K562 (cell line): ENCODE measurements around the gene STK24. TPM values are rescaled to one million over a fixed set of nuclear protein-coding genes. Genes with fewer than 3 reads are reported as not detected.

ENCODE experiments used
- ATAC-seq: fragments of 200-7000 bp; cut with Tn5 transposase; 3 replicates; pipeline ENCODE4 v1.9.1; 2020; ENCODE audit warnings: moderate library complexity
- BruUV-seq: library from RNA; stranded (reverse); fragments of 400-500 nt; replicated peaks from 2 replicates; lab custom pipeline; 2021; lab: Mats Ljungman, UMichigan
- CTCF ChIA-PET: fragments of 300-600 bp; formaldehyde crosslinking; extraction: SDS; loops from one replicate; lab custom pipeline; 2021; ENCODE audit warnings: low intra/inter-chr PET ratio; lab: Yijun Ruan, JAX
- POLR2A ChIA-PET: fragments of 300-600, 350-650 bp; sonication (Branson Sonifier 250); formaldehyde crosslinking; extraction: SDS; loops from one replicate; lab custom pipeline; 2021; ENCODE audit warnings: antibody characterized with exemption, inconsistent platforms; lab: Yijun Ruan, JAX
- DNase-seq, 4 experiments: peaks; one replicate each; pipeline versions ENCODE4 v3.0.0 to v3.0.0-alpha.2; 2011 to 2018; ENCODE audit warnings: low spot score in 3 of 4, mixed read lengths in 3 of 4; ENCODE audit errors: extremely low read depth in 1 of 4
- FAIRE-seq: peaks from 2 replicates; lab custom pipeline; 2011; peaks lifted over from hg19 to GRCh38; lab: Jason Lieb, UNC
- H2AFZ ChIP-seq: 2 replicates; pipeline ENCODE4 v1.6.0; 2011; ENCODE audit warnings: low read depth, low read length, control low read depth, inconsistent platforms
- H3K27ac ChIP-seq: fragments of 200-600 bp; 3 replicates; pipeline ENCODE4 v1.8.0; 2011; ENCODE audit warnings: low read depth, mild to moderate bottlenecking, control low read depth, inconsistent platforms, low read length, moderate library complexity, mixed read lengths; ENCODE audit errors: extremely low read depth
- H3K27me3 ChIP-seq, 2 experiments: fragments of 300-600 bp in 1 of 2; 2 replicates in 1 of 2; 3 replicates in 1 of 2; pipeline versions ENCODE4 v1.6.0 to v1.8.0; 2011; ENCODE audit warnings: inconsistent platforms in 2 of 2, low read length in 2 of 2, mild to moderate bottlenecking in 1 of 2, mixed read lengths in 1 of 2, moderate library complexity in 1 of 2; ENCODE audit not compliant: control insufficient read depth in 2 of 2, insufficient read depth in 2 of 2
- H3K36me3 ChIP-seq: fragments of 300-600 bp; 3 replicates; pipeline ENCODE4 v1.8.0; 2011; ENCODE audit warnings: mild to moderate bottlenecking, low read length, inconsistent platforms; ENCODE audit not compliant: control insufficient read depth, insufficient read depth
- H3K4me1 ChIP-seq, 2 experiments: fragments of 200-600 bp in 1 of 2; replicated peaks in 1 of 2; 2 replicates in 1 of 2; 3 replicates in 1 of 2; pipeline versions ENCODE4 v1.5.1 to v1.8.0; 2011; ENCODE audit warnings: inconsistent platforms in 2 of 2, low read length in 2 of 2, mild to moderate bottlenecking in 1 of 2, mixed read lengths in 1 of 2, moderate library complexity in 1 of 2; ENCODE audit not compliant: control insufficient read depth in 2 of 2, insufficient read depth in 2 of 2
- H3K4me2 ChIP-seq: 2 replicates; pipeline ENCODE4 v1.6.1; 2011; ENCODE audit warnings: low read length, control low read depth, inconsistent platforms, mixed read lengths; ENCODE audit not compliant: insufficient read depth
- H3K4me3 ChIP-seq: fragments of 200-600 bp; sonication (generic), shearing (Covaris generic); 2 replicates; pipeline ENCODE4 v1.5.1; 2016; ENCODE audit warnings: control low read depth, inconsistent platforms
- H3K79me2 ChIP-seq: fragments of 200-600 bp; 3 replicates; pipeline ENCODE4 v1.8.0; 2011; ENCODE audit warnings: low read length, inconsistent platforms; ENCODE audit not compliant: control insufficient read depth, insufficient read depth
- H3K9ac ChIP-seq, 2 experiments: 2 replicates each; pipeline versions ENCODE4 v1.6.0 to v1.6.1; 2011; ENCODE audit warnings: low read depth in 2 of 2, low read length in 2 of 2, control low read depth in 1 of 2, inconsistent platforms in 1 of 2, mild to moderate bottlenecking in 1 of 2, mixed read lengths in 1 of 2; ENCODE audit not compliant: insufficient read depth in 1 of 2
- H3K9me1 ChIP-seq: one replicate; pipeline ENCODE4 v1.6.0; 2011; ENCODE audit warnings: inconsistent platforms, mild to moderate bottlenecking, low read length, moderate library complexity; ENCODE audit not compliant: control insufficient read depth, insufficient read depth
- H3K9me3 ChIP-seq: replicated peaks from 2 replicates; pipeline ENCODE4 v1.5.1; 2011; ENCODE audit warnings: low read depth, low read length, inconsistent platforms; ENCODE audit not compliant: control insufficient read depth, insufficient read depth
- H4K20me1 ChIP-seq: replicated peaks from 2 replicates; pipeline ENCODE4 v1.6.1; 2011; ENCODE audit warnings: low read length, inconsistent platforms, mixed read lengths; ENCODE audit not compliant: control insufficient read depth, insufficient read depth
- ASH1L ChIP-seq: fragments of 450-650 bp; IDR thresholded peaks from 2 replicates; pipeline ENCODE4 v1.6.1; 2018; ENCODE audit warnings: borderline replicate concordance, mild to moderate bottlenecking, low read depth; ENCODE audit not compliant: partially characterized antibody
- DMBX1 ChIP-seq: fragments of 250-450 bp; sonication (Bioruptor Pico); IDR thresholded peaks from 2 replicates; pipeline ENCODE4 v1.8.0; 2022; ENCODE audit warnings: inconsistent platforms, mild to moderate bottlenecking, moderate library complexity, borderline replicate concordance
- PTTG1 ChIP-seq: fragments of 450-650 bp; IDR thresholded peaks from 2 replicates; pipeline ENCODE4 v1.6.1; 2016; ENCODE audit warnings: low read depth, mild to moderate bottlenecking, missing genetic modification characterization, missing compliant biosample characterization
- SMAD4 ChIP-seq: fragments of 250-450 bp; sonication (Bioruptor Pico); conservative IDR thresholded peaks from 2 replicates; pipeline ENCODE4 v1.8.0; 2021; ENCODE audit warnings: inconsistent platforms, mild to moderate bottlenecking, moderate library complexity
- ZNF699 ChIP-seq: fragments of 250-450 bp; sonication (Bioruptor Pico); IDR thresholded peaks from 2 replicates; pipeline ENCODE4 v1.8.0; 2021; ENCODE audit warnings: mild to moderate bottlenecking, moderate library complexity; ENCODE audit not compliant: insufficient replicate concordance
- WGBS: fragments of 100-300 bp; shearing (Covaris generic); methylation state at CpG from one replicate; pipeline ENCODE4 v1.1.6; 2016; ENCODE audit warnings: low coverage, mixed read lengths; ENCODE audit not compliant: insufficient coverage; ENCODE audit errors: missing lambda C conversion rate; 5-methylcytosine and 5-hydroxymethylcytosine counted together
- in situ Hi-C: fragments of 300-500 bp; cut with MboI; formaldehyde crosslinking; loops from 4 replicates; pipeline ENCODE4 v1.15.0; 2018; ENCODE audit warnings: inconsistent platforms, mixed read lengths
- intact Hi-C: fragments of 100-400 bp; cut with micrococcal nuclease; formaldehyde crosslinking; loops from 2 replicates; pipeline ENCODE4 v1.14.2; 2022
- polyA plus RNA-seq, 8 experiments: library from polyadenylated mRNA; depleted of rRNA in 4 of 8; stranded (reverse) in 5 of 8; unstranded in 3 of 8; fragments of >200 nt; fragmentation: Nextera tagmentation in 2 of 8; fragmentation: Illumina TruSeq in 1 of 8; extraction: Ambion mirVana in 2 of 8; extraction: Trizol in 1 of 8; gene quantifications; 2 replicates each; pipeline versions ENCODE4 v1.2.1 to v1.2.3, GENCODE V29; 2011 to 2014; ENCODE audit warnings: inconsistent platforms in 1 of 8, missing spikeins in 1 of 8
- total RNA-seq, 7 experiments: library from RNA; depleted of rRNA in 6 of 7; stranded (reverse); fragments of >200 nt in 6 of 7; fragmentation: Illumina TruSeq in 2 of 7; extraction: Trizol in 2 of 7; gene quantifications; 2 replicates each; pipeline versions ENCODE4 v1.2.1 to v1.2.3, GENCODE V29; 2011 to 2021; ENCODE audit warnings: low replicate concordance in 1 of 7
- TF ChIP-seq, protein P1 (sequence below): fragments of 450-650 bp; formaldehyde crosslinking; IDR thresholded peaks from 2 replicates; pipeline ENCODE4 v1.4.0; 2020; ENCODE audit warnings: mild to moderate bottlenecking
- TF ChIP-seq, protein P2 (sequence below): fragments of 450-650 bp; IDR thresholded peaks from 2 replicates; pipeline ENCODE4 v1.6.1; 2017; ENCODE audit warnings: antibody characterized with exemption, mild to moderate bottlenecking

The STK24 gene
- total and polyA plus RNA-seq, 9 of the 15 experiments (the other 6 are each of a cell fraction or from before 2014, with no cell fraction given), result 3.8 to 78.4 (median 28.2) TPM

DNA sequence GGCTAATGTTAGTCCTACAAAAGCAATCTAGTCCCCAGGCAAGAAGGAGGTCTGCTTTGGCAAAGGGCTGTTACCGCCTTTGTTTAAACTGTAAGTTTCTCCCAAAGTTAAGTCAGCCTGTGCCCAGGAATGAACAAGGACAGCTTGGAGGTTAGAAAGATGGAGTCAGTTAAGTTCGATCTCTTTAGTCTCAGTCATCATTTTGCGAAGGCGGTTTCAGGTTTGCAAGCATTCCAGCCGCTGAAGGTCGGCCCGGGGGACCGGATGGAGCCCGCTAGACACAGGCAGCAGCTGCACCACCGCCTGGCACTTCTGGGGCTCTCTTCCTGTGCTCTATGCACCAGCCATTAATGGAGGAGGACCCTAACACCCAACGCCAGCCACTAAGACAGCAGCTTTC is 91.3 kb downstream of the STK24 start:
- H3K27ac ChIP-seq, result no peak overlapping the region
- ChIA-PET CTCF (no interaction called here), POLR2A (interaction anchor here (1.6 kb wide), 1 partner anchor 18 kb away, joined by 6 read pairs; no protein-coding TSS in a partner anchor)
- no peaks in the 10 kb centered on the region for H3K9me3 ChIP-seq
- no peaks in the 10 kb centered on the region for H3K27me3 ChIP-seq
- no peak for DNase-seq
- no peak for FAIRE-seq
- ATAC-seq, result no peak
- H4K20me1 ChIP-seq, result peaks cover 40% of the 10 kb centered on the region
- WGBS, result 89% methylated on average over 10 of the region's 11 CpGs
- TF ChIP-seq SMAD4 (peak; percentile 36; the same call in 1 of the 2 replicates), DMBX1 (CRISPR knock-in tag) (peak; percentile 57; the same call in 1 of the 2 replicates), ASH1L (no peak), PTTG1 (tag) (peak; percentile 15; the same call in 1 of the 2 replicates), ZNF699 (no peak)
- TF ChIP-seq, protein P1, sequence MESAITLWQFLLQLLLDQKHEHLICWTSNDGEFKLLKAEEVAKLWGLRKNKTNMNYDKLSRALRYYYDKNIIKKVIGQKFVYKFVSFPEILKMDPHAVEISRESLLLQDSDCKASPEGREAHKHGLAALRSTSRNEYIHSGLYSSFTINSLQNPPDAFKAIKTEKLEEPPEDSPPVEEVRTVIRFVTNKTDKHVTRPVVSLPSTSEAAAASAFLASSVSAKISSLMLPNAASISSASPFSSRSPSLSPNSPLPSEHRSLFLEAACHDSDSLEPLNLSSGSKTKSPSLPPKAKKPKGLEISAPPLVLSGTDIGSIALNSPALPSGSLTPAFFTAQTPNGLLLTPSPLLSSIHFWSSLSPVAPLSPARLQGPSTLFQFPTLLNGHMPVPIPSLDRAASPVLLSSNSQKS (CRISPR knock-in tag), result no peak
- TF ChIP-seq, protein P2, sequence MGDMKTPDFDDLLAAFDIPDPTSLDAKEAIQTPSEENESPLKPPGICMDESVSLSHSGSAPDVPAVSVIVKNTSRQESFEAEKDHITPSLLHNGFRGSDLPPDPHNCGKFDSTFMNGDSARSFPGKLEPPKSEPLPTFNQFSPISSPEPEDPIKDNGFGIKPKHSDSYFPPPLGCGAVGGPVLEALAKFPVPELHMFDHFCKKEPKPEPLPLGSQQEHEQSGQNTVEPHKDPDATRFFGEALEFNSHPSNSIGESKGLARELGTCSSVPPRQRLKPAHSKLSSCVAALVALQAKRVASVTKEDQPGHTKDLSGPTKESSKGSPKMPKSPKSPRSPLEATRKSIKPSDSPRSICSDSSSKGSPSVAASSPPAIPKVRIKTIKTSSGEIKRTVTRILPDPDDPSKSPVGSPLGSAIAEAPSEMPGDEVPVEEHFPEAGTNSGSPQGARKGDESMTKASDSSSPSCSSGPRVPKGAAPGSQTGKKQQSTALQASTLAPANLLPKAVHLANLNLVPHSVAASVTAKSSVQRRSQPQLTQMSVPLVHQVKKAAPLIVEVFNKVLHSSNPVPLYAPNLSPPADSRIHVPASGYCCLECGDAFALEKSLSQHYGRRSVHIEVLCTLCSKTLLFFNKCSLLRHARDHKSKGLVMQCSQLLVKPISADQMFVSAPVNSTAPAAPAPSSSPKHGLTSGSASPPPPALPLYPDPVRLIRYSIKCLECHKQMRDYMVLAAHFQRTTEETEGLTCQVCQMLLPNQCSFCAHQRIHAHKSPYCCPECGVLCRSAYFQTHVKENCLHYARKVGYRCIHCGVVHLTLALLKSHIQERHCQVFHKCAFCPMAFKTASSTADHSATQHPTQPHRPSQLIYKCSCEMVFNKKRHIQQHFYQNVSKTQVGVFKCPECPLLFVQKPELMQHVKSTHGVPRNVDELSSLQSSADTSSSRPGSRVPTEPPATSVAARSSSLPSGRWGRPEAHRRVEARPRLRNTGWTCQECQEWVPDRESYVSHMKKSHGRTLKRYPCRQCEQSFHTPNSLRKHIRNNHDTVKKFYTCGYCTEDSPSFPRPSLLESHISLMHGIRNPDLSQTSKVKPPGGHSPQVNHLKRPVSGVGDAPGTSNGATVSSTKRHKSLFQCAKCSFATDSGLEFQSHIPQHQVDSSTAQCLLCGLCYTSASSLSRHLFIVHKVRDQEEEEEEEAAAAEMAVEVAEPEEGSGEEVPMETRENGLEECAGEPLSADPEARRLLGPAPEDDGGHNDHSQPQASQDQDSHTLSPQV, result peak; percentile 43; the same call in 1 of the 2 replicates
- peaks cover 79% of the 10 kb centered on the region for H3K79me2 ChIP-seq
- no peak overlapping the region for H3K9ac ChIP-seq
- no peak overlapping the region for H3K4me3 ChIP-seq
- H2AFZ ChIP-seq, result no peak overlapping the region
- H3K36me3 ChIP-seq, result no peaks in the 10 kb centered on the region; the same call in 2 of the 3 replicates
- intact Hi-C loops, result loop anchor here (2.0 kb wide), 1 partner anchor 23 kb away; no protein-coding TSS in a partner anchor
- peaks cover 38 to 43% of the 10 kb centered on the region in 2 experiments; a peak in 4 of 5 replicates for H3K4me1 ChIP-seq
- H3K4me2 ChIP-seq, result no peak overlapping the region
- no TSS peak for BruUV-seq
- H3K9me1 ChIP-seq, result peaks cover 12% of the 10 kb centered on the region
- in situ Hi-C loops, result no loop called here
